Lung microvascular endothelial cell (primary cell): ENCODE results near the gene NUP210. TPM values are rescaled to one million over a fixed set of nuclear protein-coding genes. Genes with fewer than 3 reads are reported as not detected.

Experiments used
- DNase-seq, 2 donors: peaks; one replicate each; pipeline versions ENCODE4 v3.0.0 to v3.0.0-alpha.2; 2010; ENCODE audit warnings: low read depth in 2 of 2
- total RNA-seq: library from RNA; depleted of rRNA; stranded (reverse); fragments of >200 nt; gene quantifications from 2 replicates; pipeline ENCODE4 v1.2.1, GENCODE V29; 2014

The NUP210 gene
- total RNA-seq, 1 donor from 2014 or later, result 0.20 TPM

DNA sequence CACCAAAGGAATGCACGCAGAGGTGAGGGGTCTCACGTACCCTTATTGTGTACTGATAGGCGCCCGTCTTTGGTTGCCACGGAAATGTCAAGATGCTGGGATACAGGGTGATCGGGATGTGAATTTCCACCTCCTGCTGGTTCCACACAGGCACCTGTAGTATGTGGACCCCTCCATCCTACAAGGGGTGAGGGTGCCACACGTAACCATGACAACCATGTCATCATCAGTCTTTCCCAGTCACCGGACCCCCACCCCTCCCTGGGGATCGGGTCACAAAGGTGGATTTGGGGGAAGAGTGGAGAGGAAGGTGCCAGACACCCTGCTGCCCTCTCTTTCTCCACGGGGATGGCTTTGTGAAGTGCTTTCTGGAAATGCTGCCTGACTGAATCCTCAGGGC lies 44.7 kb downstream of the NUP210 start:
- DNase-seq, result no peak

DNA sequence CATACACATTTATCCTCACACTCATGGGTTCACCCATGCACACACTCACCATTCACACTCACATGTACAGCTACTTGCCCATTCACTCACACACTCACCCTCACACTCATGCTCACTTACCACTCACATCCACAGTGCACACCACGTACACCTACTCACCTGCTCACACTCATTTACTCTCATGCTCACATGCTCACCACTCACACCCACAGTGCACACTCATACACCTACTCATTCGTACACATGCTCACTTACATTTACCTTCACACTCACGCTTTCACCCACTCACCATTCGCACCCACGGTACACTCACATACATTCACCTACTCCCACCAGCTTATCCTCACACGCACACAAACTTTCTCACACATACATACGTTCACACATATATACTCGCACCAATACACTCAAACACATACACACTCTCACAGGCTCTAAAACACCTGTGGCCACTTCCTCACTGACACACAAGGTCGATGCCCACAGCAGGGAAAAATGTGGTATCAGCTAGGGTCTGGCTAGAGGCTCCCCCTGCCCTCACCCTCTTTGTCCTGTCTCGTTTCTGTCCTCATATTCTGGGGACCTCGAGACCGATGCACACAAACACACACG lies 46.0 kb downstream of the NUP210 start:
- DNase-seq, result no peak

DNA sequence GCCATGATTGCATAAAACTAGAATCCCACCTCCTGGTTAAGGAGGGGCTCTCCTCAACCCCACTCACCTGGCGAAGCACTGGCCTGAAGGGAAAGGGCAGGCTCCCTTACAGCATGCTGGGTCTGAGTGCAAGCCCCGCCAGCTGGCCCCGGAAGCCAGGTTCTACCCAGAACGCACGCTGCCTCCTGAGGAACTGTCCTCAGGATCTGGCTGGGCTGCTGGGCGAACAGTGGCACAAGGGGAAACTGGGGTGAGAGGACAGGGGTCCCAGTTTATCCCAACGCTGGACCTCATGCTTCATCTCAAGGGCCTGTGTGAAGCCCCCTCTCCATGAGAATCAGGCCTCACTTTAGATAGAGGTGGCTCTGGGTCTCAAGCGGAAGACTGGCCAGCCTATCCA lies 47.5 kb downstream of the NUP210 start:
- no peak for DNase-seq

DNA sequence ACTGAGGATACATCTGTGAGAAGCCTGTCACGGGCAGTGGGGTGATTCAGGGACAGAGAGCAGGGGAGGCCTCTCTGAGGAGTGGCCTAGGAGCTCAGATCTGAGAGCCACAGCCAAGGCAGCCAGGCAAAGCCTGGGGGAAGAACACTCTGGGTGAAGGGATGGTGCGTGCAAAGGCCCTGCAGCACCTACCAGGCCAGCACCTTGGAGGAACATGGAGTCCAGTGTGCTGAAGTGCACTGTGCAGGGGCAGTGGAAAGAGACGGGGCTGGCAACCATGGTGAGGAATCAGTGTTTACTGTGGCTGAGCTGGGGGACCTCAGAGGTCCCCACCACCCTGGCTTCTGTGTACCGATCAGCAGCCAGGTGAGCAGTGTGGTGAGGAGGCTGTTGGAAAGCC lies 48.0 kb downstream of the NUP210 start:
- no peak for DNase-seq

DNA sequence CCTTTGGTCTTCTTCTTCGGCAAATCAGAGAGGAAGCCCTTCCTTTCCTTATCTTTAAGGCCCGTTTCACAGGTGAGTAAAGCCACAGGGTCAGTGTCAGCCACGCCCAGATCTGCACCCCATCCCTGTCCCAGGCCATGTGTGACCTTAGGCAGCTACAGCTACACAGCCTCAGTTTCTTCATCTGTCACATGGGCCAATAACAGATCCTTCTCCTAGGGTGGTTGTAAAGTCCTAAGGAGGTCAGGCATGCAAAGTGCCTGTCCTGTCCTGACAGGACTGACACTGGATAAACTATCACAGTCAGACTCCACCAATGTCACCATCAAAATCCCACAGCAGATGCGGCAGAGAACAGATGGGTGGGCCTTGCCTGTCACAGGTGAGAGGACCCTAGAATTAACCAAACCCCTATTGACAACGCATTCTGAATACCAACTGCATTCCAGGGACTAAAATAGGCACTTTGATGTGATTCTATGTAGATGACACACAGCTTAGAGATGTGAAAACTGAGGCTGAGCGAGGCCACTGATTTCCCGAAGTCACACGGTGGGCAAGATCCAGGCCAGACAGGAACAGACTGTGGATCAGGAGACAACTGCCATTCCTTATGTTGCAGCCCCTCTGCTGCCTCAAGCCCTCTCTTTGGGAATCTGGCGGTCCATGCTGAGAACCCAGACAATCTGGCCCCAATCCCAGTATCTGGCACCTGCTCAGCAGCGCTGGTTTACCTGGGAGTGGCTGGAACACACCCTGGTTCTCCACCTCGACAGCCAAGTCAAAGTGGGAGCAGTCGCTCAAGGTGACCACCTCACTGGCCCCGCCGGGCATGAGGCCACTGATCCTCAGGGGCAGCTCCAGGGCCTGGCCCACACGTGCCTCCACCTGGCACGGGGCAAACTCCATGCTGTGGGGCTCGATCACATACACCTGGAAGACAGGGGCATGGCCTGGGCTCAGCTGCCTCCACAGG lies 48.7 kb downstream of the NUP210 start:
- DNase-seq, result no peak

DNA sequence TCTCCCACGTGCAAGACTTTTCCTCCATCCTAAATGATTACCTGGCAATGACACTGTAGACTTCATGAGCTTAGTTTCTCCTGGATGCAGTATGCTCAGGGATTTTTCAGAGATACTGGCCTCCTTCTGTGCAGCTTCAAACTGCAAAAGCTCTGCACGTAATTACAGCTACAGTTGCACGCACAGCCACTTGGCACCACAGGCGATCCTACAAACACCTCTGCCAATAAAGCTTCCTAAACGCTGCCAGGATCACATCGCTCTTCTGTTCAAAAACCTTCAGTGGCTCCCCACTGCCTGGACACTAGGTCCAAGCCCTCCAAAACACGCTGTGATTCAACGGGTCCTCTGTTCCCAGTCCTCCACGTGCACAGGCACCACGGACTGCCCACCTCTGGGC lies 49.5 kb downstream of the NUP210 start:
- DNase-seq, result no peak

DNA sequence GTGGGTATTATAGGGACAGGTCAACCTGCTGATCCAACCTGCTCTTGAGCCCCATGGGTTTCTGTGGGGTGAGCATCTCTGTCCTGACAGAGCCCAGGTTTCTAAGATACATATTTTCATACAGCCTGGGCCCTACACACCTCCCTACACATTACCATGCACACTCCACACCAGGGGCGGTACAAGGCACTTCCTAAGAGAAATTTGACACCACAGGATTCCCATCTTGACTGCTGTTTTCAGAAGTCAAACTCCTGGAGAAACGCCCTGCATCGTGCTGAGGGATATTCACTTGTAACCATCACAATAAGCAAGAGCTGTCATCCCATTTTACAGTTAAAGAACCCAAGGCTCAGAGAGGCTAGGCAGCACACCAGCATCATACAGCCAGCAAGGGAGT lies 50.1 kb downstream of the NUP210 start:
- no peak for DNase-seq

DNA sequence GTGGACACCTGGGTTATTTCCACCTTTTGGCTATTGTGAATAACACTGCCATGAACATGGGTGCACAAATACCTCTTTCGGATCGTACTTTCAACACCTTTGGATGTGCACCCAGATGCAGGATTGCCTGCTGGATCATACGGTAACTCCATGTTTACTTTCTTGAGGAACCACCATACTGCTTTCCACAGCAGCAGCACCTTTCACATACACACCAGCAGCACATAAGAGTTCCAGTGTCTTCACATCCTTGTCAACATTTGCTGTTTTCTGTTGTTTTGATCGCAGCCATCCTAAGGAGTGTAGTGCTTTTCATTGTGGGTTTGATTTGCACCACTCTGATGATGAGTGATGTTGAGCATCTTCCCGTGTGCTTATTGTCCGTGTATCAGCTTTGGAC lies 51.3 kb downstream of the NUP210 start:
- no peak for DNase-seq

DNA sequence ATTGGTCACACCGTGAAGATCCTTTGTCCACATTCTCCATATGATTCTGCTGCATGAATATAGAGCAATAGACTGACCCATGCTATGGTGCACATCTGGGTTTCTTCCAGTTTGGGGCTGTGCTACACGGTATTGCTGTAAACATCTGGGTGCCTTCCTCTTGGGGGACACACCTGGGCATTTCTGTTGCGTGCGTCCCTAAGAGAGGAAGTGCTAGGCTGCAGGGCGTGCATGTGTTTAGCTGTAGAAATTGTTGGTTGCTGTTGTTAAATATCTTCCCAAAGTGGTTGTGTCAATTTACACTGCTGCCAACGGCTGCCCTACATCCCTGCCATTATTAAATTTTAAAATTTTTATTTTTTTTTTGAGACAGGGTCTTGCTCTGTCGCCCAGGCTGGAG lies 52.4 kb downstream of the NUP210 start:
- DNase-seq, result no peak

DNA sequence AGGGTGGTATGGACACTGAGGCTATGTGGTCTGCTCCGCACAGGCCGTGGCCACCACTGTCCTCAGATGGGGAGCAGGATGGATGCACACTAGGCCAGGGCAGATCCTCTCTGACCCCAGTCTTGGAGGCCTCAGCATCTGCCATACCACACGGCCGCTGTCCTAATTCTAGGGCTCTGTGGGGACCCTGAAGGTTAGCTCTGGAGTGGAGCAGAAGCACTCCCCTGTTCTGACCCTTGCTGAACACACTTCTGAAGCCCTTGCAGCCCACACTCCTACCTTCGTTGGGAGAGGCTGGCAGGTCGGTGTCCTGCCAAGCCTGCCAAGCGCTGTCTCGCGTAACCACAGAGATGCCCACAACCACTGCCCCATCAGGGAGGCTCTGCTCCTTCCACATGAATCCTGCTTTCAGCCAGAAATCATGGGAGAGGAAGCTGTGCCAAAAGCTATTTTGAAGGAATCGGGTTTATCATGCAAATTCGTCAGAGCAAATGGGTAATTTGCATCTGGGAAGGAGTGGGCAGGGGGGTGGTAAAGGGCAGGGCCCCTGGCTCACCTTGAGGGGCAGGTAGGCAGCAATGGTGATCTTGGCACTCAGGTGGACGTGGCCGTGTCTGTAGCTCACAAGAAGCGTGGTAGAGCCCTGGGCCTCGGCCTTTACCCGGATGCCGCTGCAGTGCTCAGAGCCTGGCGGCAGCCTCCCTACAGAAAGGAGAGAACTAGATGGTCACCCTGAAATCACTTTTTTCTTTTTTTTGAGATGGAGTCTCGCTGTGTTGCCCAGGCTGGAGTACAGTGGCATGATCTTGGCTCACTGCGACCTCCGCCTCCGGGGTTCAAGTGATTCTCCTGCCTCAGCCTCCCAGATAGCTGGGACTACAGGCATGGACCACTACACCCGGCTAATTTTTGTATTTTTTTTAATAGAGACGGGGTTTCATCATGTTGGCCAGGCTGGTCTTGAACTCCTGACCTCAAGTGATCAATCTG lies 54.4 kb downstream of the NUP210 start:
- no peak for DNase-seq

DNA sequence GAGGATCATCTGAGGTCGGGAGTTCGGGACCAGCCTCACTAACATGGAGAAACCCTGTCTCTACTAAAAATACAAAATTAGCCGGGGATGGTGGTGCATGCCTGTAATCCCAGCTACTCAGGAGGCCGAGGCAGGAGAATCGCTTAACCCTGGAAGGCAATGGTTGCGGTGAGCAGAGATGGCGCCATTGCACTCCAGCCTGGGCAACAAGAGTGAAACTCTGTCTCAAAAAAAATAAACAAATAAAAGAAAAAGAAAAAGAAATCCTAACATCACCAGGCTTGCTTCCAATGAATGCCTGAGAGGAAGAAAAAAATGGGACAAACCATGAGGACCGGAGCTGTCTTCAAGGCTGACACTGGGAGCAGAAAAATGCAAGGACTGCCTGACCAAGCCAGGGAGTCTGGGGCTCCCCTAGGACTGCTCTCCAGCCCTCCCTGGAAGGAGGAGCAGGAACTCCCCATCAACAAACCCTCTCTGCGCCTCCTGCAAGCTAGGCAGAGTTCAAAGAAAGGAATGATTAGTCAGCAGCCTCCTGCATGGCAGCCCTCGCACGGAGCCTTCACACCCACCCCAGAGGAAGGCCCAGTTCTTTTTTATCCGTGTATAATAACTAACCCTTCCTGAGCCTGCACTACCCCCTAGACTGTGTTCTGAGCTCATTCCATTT lies 55.4 kb downstream of the NUP210 start:
- no peak for DNase-seq

DNA sequence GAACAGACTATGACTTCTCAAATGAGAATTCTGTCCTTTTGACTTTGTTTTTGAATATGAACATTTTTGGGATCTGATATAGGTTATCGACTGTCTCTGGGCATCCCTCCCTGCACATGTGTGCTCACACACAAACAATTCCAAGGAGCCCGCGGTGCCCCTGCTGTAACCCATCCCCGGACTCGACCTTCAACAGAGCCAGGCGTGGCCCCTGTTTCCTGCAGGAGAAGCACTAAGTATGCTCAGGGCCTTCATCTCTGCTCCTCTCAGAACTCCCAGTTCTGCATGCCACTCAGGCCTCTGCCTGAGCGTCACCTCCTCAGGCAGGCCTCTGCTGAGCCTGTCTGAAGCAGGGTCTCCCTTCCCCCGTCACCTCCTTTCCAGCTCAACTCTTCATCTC lies 57.6 kb downstream of the NUP210 start:
- DNase-seq, result no peak

DNA sequence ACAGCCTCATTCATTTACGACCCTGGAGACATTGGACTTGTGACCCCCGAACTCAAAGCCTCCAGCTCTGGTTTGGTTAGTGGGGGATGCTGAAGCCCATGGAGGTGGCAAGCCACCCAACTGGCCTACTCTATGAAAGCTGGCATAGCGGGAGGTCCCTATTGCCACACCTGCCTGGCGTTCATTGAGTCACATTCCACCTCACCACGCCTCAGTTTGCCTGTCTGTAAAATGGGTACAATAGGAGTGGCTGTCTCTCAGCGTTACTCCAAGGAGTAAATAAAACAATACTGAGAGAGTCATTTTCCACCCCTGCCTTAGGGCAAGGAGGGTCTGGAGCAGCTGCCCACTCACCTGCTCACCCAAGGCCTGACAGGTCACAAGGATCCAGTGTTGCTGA lies 60.2 kb downstream of the NUP210 start:
- DNase-seq, result no peak

DNA sequence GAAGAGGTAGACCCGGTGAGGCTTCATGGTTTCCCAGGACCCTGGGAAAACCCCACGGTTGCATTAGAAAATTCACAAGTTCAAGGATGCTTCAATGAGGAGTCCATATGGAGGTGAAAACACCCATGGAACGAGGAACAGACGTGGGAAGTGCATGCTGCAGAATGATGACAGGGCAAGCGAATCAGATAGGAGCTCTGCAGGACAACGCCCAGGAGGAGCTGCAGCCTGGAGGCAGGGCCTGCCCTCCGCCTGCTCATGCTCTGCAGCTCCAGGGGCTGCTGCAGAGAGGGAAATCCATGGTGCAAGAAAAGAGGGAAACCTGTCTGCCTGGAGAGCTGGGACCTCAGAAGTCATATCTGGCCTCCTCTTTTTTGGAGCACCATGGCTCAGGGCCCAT lies 61.5 kb downstream of the NUP210 start:
- DNase-seq, result no peak

DNA sequence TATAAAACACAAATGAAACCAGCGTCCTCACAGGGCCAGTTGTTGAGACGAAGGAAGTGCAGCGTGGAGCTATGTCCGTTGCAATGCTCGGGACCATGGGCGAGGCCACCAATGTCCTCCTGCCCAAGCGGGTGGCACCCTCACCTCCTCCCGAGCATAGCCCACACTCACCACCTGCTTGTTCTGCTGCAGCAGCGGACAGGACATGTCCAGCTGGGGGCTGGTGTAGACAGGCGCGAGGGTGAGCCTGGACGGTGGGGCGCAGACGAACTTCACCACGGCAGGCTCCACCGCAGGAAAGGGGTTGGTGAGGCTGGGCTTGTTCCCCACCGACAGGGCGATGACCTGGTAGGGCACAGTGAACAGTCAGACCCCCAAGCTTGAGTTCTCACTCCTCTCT lies 62.1 kb downstream of the NUP210 start:
- no peak for DNase-seq

DNA sequence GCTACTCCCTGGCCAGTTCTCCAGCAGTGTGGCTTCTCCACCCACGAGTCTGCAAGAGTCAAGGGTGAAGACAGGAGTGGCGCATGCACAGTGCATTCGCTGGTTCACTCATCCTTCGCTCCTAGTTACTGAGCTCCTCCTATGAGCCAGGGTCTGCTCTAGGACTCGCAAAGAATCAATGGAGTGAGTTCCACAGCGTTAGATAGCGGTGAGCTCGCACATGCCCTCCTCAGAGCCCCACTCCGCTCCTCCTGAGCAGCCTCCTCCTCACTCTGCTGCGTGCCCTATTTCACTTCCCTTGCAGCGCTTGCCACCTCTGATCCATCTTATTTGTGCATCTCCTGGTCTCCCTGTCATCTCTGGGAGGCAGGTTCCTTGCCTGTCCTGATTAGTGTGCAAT lies 63.0 kb downstream of the NUP210 start:
- no peak for DNase-seq

DNA sequence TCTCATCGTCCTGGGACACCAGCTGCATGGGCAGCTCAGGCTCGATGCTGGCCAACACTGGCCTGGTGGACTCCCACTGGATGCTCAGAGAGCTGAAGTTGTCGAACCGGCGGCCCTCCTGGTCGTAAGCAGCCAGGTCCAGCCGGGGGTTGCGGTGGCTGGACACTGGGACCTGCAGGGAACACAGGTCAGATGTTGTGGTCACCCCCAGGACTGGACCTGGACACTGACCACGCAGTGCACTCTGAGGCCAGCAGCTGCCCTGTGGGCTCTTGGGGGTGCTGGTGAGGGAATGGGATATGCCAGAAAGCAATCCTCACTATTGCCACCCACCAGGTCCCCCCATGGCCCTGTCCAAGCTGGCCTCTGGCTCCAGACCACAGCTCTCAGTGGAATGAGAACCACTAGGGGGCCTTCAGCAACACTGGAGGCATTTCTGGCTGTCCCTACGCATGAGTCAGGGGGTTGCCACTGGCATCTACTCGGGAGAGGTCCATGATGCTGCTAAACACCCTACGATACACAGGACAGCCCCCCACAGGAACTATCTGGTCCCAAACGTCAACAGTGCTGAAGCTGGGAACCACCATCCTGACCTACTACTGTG lies 66.1 kb downstream of the NUP210 start:
- DNase-seq, result peak; percentile 9 to 31

DNA sequence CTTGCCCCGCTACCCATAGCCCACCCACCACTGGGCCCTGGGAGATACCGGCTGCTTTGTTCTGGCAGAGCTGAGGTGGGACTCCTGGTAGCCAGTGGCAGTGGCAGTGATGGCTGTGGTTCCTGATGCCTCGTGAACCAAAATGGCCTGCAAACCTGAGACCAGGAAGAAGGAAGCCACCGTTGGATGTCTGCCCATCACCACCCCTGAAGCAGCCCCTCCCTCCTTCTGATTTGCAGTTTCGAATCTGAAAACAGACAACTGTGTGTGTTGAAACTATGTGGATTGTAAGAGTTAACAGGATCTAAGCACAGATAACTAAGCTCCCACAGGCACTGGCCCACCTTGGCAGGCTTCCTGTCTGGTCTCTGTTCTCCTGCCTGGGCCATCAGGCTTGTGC lies 66.6 kb downstream of the NUP210 start:
- no peak for DNase-seq

DNA sequence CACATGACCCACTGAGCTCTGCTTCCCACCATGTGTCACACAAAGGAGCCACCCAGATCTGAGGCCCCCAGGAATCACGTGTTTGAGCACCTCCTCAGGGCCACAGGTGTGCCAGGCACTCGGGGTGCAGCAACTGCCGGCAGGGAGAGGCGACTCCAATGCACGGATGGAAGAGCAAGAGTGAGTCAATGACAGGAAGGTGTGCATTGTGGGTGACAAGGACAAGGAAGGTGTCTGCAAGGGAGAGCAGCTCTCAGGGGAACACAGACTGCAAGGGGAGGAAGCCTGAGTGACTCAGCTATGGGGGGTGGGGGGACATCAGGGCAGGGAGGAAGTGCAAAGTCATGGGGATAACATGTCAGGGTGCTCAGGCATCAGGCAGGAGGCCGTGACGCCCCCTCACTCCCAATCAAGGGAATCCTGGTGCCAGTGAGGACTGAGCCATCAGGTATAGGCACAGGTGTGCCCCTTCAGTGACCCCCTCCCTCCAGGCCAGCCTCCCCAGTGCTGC lies 67.4 kb downstream of the NUP210 start:
- DNase-seq, result peak; percentile 10 to 20

DNA sequence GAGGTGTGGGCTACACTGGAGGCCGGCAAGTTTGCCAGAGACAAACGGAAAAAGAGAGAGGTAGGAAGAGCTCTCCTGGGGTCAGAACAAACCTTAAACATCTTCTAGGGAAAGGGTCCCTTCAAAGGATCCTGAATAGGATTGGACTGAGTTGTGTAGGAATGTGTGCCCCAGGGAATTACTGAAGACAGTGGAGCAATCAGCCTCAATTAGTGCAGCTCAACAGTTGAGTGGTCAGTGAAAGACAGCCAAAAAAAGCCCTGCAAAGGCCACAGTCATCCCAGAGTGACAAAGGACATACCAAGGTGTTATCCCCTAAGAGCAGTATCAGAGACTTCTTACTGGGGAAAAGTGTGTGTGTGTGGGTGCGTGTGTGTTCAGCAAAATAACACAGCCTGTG lies 70.3 kb downstream of the NUP210 start:
- no peak for DNase-seq
